AG09319 (cell line): ENCODE data around the gene NUDT4B.
"Not testable (repeated sequence)": the region's sequence is repeated elsewhere in the genome, so short reads cannot be mapped to it uniquely, and the experiment has no call there.

Experiments used
- DNase-seq: peaks from one replicate; pipeline ENCODE4 v3.0.0-alpha.2; 2010; ENCODE audit warnings: low read depth; ENCODE audit errors: extremely low read depth

NUDT4B gene

DNA sequence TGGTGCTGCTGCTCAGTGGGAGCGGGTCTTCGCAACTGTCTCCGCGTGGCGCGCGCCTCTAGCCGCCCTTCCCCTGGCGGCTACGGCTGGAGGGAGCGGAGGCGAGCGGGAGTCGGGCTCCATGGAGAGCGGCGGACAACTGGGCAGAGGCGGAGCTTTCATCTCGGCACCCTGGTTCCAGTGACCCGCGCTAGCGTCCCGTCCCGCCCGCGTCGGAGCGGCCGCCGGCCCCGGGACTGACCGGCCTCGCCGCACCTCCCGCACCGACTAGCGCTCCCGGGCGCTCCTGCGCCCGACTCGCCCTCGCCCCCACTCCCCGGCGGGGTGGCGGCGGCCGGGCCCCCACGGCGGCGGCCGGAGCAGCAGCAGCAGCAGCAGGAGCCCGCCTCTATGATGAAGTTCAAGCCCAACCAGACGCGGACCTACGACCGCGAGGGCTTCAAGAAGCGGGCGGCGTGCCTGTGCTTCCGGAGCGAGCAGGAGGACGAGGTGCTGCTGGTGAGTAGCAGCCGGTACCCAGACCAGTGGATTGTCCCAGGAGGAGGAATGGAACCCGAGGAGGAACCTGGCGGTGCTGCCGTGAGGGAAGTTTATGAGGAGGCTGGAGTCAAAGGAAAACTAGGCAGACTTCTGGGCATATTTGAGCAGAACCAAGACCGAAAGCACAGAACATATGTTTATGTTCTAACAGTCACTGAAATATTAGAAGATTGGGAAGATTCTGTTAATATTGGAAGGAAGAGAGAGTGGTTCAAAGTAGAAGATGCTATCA is at the start of gene NUDT4B:
Gene NUDT4B (plus strand): TSS at position 212 of the 772 bp plus-strand sequence. CDS start 179 bp downstream, at position 391.
- not testable (repeated sequence) for DNase-seq

DNA sequence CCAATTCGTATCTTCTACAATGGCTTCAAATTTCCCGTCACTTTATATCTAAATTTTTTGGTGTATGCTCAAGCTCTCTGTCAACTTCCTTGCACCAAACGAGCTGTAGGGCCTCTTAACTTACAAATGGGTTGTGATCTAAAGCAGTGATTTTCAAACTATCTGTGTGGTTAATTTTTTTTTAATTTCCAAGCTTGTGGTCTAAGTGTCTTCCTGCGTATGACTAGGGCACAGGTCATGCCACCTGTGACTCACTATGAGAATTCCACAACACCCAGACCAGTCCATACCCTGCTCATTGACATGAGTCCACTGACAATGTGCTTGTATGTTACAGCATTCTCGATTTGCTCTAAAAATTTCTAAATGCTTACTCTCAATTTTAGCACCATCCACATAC is 49.2 kb upstream of the NUDT4B start:
- DNase-seq: not testable (repeated sequence)

DNA sequence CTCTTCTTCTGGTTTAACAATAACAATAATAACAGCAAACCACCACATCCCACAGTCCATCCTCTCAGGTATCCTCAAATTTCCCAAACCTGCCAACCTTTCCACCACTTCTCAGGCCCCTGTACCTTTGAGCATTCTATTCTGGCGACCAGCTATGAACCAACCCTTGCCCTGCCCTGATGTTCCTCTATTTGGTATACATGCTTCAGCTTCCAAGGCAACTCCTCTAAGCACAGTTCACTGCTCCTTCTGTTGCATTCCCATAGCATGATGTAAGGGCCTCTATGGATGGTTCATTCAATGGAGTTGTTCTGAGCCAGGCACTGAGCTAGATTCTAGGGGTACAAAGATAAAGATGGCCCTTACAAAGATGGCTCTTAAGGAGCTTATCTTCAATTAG is 46.3 kb upstream of the NUDT4B start:
- DNase-seq: not testable (repeated sequence)

DNA sequence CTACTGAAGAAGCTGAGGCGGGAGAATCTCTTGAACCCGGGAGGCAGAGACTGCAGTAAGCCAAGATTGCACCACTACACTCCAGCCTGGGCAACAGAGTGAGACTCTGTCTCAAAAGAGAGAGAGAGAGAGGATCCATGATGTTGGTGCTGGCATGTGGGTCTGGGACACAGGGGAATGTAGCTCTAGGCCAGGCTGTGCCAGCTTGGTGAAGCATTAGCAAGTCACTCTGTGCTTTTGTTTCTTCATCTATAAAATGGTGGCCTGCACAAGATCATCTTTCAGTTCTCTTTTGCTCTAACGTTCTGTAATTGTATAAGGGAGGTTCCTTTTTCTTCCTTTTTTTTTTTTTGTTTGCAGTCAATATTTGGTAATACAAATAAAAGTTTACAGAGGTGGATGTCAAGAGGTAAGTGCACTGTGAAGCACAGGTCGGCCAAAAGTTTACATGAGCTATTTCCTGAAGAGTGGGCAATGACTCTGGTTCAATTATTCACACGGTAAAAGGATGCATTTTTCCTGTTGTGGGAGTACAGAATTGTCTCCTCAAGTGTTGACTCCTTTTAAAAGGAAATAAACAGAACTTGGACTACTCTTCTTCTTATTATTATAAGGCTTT is 44.5 kb upstream of the NUDT4B start:
- not testable (repeated sequence) for DNase-seq

DNA sequence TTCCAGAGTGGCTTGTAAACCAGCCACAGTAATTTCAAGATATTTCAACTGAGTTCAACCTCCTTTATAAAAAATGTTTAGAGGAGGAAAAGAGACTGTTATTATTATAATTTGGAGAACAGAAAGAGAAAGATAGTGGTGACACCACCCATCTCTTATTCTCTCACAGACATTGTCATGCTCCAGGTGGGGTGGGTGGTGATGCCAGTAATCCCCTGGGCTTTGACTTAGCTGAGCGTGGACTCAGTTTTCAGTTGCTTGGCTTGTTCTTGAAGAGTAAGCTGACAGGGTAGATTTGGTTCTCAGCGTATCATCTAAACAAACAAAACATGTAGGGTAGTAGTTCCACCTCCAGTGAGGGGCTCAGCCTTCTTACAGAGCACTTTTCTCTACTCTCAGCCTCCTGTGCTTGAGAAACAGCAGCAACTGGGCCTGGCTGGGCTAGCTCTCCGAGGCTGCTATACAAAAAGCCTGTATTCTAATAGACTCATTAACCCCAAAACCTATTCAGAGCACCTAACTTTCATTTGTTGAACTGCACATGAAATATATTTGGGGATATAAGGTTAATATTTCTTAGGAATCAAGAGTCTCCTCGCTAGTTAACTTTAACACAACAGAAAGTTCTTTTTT is 43.1 kb upstream of the NUDT4B start:
- not testable (repeated sequence) for DNase-seq

DNA sequence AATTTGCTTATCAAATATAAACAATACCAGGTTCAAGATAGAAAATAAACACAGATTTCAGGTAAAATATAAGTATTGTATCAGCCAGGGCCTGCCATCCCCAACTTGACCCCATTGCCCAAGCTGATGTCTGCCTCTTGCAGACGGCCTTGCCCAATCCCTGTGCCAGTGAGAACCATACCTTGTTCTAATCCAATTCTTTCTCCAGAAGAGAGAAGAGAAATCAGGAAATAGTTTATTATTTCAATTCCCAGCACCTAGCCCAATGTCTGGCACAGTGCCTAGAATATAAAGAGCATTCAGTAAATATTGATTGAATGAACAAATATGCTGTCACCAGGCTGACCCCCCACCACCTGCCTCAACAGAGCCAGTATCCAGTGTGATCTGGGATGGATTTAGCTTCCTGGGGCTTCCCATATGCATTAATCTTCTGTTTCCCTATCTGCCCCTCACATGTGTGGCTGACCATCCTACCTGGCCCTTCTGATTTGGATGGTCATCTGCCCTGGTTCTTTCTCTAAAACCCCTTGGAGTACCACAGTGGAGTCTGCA is 39.7 kb upstream of the NUDT4B start:
- DNase-seq: not testable (repeated sequence)

DNA sequence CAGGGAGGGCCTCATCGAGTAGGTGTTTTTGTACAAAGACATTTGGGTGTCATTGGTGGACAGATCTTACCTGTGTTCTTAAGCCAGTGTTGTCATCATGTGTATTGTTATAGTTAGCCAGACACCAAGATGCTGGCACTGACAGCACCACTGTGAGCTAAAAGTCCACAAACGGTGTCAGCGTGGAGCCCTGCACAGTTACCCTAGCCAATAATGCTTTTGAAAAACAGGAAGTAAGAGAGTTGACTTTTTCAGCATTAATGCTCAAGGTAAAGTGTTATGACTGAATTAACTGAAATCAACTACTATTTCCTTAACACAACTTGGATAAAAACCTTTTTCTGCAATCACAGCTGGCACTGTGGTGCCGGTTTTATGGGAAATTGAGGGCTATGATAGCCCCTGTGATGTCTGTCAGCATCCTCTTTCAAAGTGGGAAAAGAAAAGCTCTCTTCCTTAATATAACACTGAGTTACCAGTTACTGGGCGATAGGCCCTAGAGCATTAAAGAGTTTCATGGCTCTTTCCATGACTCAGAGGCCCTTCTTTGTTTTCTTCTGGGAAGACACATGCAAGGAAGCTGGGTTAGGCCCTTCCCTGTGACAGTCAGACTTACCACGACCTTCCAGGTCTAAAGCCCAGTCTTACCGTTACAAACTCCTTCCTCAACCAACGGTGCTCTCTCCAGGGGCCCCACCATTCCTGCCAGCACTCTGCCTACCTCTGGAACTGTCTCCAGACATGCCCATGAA is 37.6 kb upstream of the NUDT4B start:
- not testable (repeated sequence) for DNase-seq

DNA sequence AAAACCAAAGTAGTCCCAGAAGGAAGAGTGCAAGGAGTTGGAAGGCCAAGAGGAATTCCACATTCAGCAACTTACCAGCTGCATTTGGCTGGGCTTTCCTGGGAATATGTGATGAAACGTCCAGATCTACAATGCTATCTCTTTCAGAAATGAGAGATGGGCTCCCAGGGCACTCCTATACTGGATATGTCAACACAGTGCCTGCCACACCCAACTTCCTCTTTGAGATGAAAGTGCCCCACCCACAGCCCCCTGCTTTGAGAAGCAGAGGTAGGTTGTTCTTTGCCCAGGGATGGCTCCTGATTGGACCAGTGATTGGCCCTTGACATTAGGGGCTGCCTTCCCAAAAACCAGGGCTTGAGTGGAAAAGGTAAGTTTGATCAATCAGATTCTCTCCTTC is 36.2 kb upstream of the NUDT4B start:
- not testable (repeated sequence) for DNase-seq

DNA sequence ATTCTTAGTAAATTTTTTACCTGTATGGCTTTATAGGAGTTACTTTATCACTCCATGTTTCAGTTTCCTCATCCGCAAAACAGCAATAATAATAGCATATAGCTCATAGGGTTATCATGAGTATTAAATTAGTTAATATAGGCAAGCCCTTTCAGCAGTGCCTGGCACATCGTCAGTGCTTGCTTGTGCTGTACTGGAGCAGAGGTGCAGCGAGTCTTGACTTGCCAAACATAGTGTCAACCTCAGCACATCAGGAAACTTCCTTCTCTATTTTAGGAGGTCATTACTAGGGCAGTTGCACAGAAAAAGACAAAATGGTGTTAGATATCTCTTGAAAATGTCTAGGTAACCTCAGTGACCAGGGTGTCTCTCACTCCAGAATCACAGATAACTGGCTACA is 33.1 kb upstream of the NUDT4B start:
- not testable (repeated sequence) for DNase-seq

DNA sequence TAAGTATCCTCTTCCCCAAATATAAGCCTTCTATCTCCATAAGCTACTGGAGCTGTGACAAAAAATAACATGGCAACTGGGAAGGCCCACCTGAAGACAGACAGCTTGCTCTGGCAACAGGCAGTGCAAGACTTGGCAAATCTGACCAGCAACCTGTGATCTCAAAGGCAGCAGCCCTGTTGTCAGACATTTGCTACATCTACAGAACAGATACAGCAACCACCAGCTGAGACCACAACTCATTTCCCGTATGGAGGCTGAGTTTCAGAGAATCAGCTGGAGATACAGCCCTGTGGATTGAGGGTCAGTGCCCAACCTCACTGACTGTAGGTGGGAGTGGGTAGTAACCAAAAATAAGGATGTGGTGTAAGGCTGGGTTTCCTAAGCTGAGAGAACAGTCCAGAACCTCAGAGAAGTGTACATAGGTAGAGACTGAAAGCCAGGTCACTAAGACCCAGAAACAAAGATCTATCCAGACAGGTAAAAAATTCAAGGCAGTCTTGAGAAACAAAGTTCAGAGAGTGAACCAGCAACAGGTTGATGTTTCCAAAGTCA is 31.5 kb upstream of the NUDT4B start:
- not testable (repeated sequence) for DNase-seq

DNA sequence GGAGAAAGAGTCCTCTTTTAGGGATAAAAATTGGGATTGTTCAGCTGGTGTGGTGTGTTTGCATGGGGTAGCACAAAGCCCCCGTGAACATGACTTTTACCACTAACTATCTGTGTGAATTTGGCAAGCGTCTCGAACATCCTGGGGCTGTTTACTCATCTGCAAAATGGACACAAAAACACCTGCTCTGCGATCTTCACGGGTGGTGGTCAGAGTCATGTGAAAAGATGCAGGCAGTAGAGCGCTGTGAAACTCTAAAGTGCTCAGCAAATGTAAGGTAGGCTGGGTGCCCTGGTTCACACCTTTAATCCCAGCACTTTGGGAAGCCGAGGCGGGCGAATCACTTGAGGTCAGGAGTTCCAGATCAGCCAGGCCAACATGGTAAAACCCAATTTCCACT is 27.7 kb upstream of the NUDT4B start:
- not testable (repeated sequence) for DNase-seq

DNA sequence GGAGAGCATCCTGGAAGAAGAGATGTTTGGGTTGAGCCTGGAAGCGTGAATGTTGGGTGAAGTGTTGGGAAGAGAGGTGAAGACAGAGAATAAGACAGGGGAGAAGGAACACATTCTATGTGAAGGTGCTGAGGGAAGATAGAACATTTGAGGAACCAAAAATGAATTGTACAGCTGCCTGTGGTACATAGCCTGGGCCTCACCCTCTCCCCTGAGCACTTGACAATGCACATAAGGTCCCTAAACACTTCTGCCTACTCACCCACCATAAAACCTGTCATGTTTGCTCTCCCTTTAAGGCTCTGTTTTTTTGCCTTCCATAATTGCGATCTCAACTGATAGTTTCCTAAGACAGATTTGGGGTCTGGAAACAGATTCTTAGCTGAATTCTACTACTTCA is 25.8 kb upstream of the NUDT4B start:
- not testable (repeated sequence) for DNase-seq

DNA sequence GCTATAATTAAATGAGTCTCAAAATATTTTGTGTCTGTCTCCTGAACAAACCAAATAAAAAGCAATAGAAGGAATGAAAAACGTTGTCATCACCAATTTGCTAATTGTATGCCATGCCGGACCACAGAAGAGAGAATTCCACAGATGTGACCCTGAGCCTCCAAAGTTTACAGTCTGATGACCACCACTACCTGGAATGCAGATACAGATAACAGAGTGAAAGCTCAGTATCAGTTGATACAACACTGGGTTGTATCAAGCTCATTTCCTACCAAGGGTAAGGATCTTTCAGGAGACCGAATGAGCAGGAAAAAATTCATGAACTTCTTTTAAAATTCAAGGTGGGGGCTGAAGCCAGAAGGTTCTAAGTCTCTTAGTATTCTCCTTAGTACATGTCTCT is 25.1 kb upstream of the NUDT4B start:
- not testable (repeated sequence) for DNase-seq

DNA sequence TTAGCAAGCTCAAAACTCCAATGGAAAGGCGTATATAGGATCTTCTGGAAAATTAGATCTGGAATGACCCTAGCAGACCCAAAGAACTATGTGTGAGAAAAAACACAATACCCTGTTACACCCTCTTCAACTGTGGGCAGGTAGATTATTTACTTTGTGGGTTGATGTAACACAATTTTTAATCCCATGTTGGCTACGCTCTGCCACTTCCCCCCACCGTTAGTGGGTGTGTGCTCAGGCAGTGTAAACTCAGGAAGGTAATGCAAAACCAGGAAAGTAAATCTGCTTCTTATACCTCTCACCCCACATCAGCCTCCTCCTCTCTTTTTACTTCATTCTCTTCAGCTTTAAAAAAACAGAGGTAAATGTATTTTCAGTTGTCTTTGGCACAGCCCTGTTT is 23.7 kb upstream of the NUDT4B start:
- not testable (repeated sequence) for DNase-seq

DNA sequence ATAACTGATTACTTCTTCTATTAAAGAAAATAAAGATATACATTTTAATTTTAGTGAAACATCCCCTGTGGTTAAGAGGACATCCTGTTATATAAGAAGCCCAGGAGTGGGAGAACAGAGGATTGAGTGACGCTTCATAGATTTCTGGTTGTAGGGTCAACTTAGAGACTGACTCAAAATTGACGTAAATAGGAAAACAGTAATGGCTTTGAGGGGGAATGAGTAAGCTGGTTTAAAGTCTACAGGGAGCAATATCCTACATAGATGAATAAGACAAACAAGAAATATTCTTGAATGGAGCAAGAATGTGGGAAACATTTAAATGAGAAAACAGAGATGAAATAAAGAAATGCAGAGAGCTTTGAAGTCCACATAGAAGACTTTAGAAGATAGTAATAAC is 20.7 kb upstream of the NUDT4B start:
- not testable (repeated sequence) for DNase-seq

DNA sequence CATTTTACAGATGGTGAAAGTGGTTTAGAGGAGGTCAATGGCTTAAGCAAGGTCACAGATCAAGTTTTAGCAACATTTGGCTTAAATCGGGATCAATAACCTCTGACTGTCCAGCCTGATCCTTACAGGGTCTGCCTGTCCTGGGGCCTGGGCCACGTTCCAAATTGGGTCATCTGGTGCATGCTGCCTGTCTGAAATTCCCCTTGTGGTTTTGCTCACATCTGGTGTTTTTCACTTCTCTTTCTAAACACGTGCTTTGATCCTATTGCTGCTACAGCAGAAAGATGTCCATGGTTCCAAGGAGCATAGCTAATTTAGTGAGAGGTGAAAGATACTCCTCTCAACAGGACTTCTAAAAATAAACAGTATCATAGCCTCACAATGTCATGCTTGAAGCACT is 19.4 kb upstream of the NUDT4B start:
- DNase-seq: not testable (repeated sequence)

DNA sequence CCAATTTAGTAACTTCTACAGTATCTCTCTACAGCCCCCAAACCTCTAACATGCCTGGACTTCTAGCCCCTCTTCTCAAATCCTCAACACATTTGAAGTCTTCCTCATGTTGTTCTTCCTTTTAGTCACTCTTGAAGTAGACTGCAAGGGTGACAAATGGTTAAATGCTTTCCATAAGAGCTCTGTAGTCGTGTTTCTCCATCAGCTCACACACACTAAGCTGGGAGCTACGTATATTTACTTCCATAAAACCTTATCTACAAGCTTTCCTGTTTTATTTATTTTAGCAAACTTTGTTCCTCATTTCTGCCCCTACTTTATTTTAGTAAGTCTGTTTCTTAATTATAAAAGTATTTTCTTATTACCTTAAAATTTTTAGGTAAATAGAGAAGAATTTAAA is 19.0 kb upstream of the NUDT4B start:
- DNase-seq: not testable (repeated sequence)

DNA sequence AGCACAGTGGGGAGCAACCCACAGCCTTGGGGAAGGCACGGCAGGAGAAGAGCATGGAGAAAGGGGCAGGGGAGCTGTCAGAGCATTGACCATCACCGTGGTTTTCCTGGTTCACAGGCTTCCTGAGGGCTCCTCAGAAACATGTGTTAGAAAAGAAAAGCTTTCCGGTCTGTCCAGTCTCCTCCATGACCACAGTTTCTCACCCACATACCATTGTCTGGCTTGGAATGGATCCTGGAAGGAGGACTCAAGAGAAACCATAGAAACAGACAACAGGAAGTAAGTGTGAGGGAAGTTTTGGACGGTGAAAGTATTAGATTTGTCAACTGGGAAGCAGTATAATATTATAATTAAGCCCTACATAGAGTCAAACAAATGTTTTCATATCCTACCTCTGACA is 16.3 kb upstream of the NUDT4B start:
- DNase-seq: not testable (repeated sequence)

DNA sequence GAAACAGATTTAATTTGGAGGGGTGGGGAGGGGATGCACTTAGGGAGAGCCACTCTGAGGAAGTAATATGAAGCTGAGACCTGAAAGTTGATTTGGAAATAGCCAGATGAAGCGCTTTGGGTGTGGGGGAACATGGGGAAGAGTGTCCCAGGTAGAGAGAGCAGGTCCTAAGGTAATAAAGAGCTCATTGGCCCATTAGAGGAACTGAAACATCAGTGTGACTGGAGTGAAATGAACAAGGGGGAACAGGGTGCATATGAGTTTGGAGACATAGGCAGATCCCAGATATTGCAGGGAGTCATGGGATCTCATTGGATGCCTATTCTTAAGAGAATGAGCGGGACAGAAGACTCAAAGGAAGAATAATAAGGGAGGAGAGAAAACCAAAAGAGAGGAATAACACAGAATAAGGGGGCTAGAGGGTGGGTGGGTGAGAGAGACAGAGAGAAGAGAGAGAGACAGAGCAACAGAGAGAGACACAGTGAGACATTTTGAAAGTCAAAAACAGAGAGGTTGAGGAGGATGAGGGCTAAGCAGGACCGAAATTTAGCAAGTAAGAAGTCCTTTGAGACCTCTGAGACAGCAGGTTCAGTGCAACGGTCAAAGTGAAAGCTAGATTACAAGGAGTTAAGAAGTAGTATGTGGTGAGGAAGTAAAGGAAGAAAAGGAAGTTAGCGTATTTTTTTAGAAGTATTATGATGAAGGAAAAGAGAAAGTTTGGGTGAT is 14.8 kb upstream of the NUDT4B start:
- DNase-seq: not testable (repeated sequence)

DNA sequence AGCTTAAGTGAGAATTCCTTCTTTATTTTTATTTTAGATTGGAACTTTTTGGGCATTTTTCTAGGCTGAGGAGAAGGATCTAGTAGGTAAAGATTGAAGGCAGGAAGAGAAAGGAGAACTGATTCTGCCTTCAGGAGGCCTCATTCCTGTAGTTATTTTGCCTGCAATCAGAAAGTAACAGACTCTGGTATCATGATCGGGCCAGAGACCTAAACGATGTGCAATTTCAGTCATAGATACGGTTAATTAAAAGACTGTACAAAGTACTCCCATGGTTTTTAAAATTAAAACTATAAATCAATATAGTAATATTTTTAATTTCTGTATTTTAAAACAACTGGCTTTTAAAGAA is 14.3 kb upstream of the NUDT4B start:
- DNase-seq: not testable (repeated sequence)
